GM18502 (cell line): ENCODE measurements around the gene C19orf53.
"Not testable (repeated sequence)": the region's sequence is repeated elsewhere in the genome, so short reads cannot be mapped to it uniquely, and the experiment has no call there.

Experiments used
- ATAC-seq: cut with Tn5 transposase; IDR thresholded peaks from one replicate; pipeline ENCODE4 v1.9.1; 2021; ENCODE audit warnings: mild to moderate bottlenecking; ENCODE audit not compliant: unreplicated experiment, poor library complexity

Gene C19orf53

DNA sequence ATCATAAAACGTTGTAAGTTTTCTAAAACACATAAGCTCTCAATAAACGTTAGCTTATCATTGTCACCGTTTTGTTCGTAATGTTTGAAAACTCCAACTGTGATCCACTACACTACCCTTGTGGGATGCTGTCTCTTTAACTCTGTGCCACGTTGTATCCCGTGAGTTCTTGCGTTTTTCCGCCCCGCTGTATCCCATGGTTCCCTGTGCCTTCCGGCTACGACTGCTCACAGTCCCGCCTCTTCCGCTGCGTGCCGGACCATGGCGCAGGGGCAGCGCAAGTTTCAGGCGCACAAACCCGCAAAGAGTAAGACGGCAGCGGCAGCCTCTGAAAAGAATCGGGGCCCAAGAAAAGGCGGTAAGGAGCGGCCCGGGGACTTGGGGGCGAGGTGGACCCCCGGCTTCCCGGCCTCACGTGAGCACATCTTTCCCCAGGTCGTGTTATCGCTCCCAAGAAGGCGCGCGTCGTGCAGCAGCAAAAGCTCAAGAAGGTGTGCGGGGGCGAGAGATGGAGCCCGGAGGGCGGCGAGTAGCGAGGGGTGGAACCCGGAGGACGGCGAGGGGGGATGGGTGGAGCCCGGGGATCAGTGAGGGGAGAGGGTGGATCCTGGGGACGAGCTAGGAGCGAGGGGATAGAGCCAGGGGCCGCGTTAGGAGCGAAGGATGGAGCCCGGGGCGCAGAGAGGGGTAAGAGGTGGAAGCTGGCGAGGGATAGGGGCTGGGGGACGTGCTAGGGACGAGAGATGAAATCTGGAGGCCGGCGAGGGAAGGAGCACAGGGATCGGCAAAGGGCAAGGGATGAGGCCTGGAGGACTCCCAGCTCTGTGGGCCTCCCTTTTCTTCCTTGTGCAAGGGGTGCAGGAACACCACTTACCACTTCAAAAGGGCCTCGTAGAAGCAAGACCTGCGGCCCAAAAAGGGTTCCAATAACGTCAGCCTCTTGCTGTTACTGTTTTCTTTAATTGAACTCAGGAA is at the start of gene C19orf53:
TSS of gene C19orf53 (plus strand) at position 240 of the 975 bp plus-strand sequence. CDS start at position 262, 22 bp downstream.
- peak; percentile 87 for ATAC-seq

DNA sequence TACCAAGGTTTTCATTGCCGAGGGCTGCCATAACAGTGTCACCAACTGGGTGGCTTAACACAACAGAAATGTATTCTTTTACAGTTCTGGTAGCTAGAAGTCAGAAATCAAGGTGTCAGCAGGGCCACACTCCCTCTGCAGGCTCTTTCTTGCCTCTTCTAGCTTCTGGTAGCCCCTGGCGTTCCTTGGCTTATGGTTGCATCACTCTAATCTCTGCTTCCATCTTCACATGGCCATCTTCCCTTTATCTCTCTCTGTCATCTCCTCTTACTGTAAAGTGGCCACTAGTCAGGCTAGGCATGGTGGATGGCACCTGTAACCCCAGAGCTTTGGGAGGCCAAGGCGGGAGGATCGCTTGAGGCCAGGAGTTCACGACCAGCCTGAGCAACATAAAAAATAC is 47.9 kb upstream of the C19orf53 start:
- ATAC-seq: no peak

DNA sequence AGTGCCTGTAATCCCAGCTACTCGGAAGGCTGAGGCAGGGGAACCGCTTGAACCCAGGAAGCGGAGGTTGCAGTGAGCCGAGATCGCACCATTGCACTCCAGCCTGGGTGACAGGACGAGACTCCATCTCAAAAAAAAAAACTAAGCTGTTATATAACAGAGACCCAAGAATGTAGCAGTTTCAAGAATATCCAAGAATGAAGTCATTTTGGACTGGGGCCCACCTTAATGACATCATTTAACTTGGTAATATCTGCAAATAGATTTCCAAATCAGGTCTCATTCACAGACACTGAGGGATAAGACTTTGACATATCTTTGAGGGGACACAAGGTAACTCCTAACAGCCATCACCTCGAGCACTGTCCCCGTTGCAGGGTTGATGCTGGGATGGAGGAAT is 46.5 kb upstream of the C19orf53 start:
- ATAC-seq: no peak

DNA sequence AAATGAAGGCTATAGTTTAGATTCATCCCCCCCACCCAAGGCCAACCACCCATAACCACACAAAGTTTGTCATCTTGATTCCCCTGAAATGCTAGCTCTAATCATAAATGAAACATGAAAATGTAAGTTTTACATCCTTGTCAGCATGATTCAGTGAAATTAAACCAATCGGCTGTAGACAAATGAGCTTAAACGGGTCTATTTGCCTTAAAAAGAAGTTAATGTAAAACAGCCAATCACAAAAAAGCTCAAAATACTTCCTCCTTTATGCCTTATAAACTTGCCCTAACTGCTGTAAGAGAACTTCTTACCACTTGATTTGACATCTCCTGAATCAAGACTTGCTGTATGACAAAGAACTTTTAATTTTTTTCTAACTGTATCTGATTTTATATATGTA is 44.4 kb upstream of the C19orf53 start:
- no peak for ATAC-seq

DNA sequence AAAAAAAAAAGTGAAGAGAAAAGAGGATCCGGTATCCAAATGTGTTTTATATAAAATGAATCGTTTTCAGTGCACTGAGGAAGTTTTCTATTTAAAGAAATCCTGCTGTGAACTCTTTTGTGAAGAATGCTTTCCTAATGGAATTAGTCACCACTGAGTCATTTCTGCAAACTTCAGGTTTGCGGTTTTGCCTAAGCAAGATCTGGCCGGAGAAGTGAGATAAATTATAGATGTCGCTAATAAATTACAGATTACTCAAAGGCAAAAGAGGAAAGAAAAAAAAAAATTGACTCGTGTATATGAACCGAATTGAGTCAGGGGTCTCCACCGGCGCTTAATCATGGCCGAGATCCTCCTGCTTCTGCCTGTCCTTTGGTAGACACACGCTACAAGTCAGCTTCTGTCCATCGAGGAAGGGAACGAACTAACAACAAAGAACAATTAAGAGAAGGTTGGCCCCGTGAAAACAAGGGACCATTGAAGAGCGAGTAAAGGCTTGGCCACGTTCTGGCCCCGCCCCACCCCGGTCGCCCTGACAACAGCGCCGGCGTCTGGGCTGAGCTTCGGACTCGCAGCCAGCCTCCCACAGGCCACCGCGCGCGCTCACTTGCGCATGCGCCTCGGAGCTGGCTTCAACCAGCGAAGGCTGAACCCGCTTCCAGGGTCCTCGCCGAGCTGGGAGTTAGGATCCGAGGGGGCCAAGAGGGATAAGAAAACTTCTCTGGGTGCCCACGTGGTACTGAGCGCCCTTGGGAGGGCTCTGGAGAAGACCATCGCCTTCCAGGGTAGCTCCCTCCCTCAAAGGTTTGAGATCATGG is 42.9 kb upstream of the C19orf53 start:
- peak; percentile 97 for ATAC-seq

DNA sequence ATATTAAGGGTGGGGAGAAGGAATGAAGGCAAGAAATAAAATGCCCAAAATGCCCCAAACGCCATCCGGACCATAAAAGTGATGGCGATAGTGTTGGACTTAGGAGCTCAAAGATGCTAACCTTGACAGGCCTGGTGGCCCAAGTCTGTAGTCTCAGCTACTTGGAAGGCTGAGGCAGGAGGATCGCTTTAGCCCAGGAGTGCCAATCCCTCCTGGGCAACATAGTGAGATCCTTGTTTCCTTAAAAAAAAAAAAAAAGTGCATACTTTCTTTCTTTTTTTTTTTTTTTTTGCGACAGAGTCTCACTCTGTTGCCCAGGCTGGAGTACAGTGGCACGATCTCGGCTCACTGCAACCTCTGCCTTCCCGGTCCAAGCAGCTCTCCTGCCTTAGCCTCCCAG is 41.9 kb upstream of the C19orf53 start:
- no peak for ATAC-seq

DNA sequence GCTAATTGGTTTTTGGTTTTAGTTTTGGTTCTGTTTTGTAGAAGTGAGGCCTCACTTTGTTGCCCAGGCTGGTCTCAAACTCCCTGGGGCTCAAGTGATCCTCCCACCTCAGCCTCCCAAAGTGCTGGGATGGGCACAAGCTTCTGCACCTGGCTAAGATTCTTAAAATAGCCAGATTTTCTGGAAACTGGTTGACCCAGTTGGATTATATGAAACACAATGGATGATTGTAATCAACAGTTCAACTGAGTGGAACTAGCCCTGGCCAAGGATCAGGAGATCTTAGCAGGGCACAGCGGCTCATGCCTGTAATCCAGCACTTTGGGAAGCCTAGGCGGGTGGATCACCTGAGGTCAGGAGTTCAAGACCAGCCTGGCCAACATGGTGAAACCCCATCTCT is 39.5 kb upstream of the C19orf53 start:
- ATAC-seq: no peak

DNA sequence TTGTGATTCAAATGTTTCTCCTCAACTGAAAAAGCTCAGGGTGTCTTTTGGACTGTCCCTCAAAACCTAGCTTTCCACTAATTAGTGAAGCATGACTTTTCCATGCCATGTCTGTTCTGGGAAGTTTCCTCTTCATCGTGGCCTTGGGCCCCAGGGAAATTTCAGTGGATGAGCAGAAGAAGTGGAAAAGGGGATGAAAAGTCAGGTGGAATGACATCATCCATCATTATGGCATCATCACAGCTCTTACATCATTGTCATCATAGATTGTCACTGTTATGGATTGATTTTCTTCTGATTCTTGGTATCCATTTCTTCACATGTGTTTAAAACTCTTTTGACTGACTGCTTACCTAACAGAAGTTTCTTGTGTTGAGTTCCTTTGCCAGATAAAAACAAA is 36.2 kb upstream of the C19orf53 start:
- ATAC-seq: no peak

DNA sequence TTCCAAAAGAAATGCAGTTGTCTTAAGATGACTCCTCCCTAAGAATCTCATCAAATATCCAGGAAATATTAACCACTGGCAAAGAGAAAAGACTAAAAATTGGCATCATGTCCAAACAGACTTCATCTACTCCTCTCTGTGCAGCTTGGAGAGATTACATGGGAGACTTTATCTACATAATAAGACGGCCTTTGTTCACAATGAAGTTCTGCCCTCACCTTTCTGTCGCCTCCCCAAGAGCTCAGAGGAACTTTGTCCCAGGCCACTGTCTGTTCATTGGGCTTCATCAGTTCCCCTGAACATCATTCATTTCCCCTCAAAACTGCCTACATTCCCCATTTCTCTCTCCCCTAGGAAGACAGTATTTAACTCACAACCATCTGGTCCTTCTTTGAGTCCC is 32.4 kb upstream of the C19orf53 start:
- ATAC-seq: no peak

DNA sequence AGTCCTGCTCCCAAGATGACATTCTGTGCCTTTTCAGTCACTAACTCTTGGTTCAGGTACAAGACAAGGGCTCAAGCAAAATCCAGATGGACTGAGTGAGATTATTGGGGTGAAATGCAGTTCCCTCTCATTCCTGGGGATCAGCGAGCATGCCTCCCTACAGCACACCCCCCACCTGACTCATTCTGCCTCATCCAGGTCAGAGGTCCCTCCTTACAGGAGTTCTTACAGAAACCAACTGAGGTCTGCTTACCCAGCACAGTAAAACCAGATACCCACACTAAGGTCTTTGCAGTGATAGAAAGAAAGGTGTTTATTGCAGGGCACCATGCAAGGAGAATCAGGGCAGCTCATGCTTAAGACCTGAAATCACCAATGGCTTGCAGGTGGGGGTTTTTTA is 31.5 kb upstream of the C19orf53 start:
- no peak for ATAC-seq

DNA sequence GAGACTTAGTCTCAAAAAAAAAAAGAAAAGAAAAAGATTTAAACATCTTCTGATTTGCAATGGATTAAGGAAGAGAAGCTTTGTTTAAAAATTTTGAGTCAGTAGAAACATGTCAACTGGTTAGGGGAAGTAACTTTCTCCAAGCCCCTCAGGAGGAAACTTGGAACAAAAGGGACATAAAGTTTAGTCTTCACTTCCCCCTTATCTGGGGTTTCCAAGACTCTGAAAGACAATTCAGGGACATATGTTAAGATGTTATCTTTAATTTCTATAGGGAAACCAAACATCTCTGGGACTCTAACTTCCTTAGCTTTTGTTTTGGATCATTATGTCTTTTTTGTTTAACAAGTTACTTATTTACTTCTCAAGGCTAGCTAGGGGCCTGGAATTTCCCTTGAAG is 30.1 kb upstream of the C19orf53 start:
- no peak for ATAC-seq

DNA sequence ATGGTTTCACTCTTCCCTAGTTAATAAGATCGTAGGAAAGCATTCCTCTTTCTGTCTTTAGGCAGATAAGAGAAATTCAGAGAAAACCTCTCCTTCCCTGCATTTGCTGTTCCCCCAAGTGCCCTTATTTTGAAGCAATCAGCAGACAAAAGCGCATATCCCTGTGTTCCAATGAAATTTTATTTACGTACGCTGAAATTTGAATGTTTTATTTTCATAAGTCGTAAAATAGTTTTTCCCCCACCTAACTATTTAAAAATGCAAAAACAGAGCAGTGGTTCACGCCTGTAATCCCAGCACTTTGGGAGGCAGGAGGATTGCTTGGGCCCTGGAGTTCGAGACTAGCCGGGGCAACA is 27.2 kb upstream of the C19orf53 start:
- no peak for ATAC-seq

DNA sequence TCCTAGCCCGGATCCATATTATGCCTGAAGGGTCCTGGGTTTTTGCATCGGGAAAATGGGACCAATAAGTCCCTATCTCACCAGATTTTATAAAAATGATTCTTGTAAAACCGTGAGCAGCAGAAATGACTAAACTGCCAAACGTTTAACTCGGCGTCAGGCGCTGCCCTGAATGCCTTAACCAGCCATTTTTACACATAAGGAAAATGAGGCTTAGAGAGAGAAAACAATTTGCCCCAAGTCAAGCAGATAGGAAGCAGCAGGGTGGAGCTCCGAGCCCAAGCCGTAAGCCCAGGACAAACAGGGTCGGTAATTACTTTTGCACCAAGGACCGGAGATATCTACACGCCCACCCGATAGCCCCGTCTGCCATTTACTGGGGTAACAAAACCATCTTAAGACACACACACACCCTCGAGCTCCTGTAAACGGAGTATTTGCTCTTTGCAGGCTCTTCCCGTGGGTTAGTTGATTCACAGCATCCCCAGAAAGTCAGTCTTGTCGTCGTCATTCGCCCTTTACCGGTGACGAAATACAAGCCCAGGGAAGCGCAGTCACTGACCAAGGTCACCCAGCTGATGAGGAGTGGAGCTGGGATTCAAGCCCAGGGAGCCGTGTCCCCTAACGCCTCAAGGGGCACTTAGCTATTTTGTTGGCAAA is 26.0 kb upstream of the C19orf53 start:
- ATAC-seq: no peak

DNA sequence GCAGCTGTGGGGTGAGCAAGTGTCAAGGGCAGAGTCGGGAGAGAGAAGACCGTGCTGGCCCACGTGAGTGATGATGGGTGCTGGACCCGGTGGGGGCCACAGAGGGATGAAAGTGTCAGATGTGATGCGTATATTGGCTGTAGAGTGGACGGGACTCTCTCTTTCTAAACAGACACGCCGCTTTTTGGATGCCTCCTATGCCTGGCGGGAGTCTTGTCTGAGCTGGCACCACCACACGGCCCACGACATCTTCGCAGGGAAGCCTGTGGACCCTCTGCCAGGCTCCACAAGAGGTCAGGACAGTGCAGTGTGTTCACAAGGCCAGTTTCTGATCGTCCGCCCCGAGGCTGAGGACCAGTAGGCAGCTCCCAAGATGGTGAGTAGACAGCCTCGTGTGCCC is 22.8 kb upstream of the C19orf53 start:
- no peak for ATAC-seq

DNA sequence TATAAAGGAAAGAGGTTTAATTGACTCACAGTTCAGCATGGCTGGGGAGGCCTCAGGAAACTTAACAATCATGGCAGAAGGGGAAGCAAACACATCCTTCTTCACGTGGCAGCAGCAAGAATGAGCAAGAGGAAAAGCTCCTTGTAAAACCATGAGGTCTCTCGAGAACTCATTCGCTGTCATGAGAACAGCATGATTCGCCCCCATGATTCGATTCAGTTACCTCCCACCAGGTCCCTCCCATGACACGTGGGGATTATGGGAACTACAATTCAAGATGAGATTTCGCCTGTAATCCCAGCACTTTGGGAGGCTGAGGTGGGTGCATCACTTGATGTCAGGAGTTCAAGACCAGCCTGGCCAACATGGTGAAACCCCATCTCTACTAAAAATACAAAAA is 20.6 kb upstream of the C19orf53 start:
- ATAC-seq: not testable (repeated sequence)

DNA sequence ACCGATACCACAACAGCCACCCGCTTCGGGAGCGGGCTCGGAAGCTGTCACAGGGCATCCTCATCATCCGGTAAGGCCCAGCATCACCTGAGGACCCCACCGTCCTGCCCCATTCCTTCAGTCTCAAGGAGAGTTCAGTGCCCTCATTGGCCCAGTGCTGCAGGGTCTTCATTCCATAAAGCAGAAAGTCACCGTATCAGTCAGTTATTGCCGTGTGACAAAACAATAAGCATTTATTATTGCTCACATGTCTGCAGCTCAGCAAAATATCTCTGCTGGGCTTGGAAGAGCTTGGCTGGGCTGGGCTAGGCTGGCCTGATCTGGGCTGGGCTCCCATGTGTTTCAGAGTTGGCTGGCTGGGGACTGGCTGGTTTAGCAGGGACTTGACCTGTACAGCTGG is 18.0 kb upstream of the C19orf53 start:
- ATAC-seq: no peak

DNA sequence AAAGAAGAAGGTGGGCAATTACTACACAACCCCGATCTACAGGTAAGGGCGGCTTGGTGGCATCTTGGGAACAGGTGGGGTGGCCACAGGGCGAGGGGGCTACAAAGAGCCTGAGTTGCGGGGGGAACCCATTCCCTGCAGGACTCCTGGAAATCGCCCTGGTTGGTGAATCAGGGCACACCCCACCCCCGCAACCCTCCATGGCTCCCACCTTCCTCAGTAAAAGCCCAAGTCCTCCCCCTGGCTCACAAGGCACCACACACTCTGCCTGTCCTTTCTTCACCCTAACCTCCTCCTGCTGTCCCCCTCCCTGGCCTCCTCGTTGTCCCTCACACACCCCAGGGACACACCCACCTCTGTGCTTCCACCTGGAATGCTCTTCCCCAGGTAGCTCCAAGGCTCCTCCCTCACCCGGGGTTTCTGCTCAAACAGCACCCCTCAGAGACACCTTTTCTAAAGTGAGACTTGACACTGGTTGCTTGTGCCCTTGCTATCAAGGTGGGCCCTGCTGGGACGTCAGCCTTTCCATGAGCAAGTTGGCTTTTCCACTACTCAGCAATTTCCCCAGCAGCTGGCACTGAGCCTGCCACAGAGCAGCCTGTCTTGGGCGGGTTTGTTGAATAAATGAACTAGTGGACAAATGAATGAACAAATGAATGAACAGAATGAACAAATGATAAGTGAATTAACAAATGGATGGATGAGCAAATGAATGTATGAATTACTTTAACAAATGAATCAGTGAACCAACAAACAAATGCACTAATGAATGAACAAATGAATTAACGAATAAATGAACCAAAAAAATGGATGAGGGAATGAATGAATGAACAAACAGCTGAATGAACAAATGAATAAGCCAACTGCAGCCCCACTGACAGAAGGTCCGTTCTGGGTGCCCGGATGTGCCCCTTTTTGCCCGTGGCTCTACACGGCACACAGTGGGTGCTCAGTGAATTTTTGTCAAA is 16.2 kb upstream of the C19orf53 start:
- ATAC-seq: no peak

DNA sequence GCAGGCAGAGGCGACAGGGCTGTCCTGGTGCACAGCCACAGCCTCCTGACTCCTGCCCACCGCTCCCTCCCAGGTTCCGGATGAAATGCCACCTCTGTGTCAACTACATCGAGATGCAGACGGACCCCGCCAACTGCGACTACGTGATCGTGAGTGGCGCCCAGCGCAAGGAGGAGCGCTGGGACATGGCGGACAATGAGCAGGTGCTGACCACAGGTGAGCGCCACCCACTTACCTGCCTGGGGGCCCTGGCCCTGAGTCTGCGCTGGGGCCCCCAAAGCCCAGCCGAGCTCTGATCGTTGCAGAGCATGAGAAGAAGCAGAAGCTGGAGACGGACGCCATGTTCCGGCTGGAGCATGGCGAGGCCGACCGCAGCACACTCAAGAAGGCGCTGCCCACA is 15.5 kb upstream of the C19orf53 start:
- no peak for ATAC-seq

DNA sequence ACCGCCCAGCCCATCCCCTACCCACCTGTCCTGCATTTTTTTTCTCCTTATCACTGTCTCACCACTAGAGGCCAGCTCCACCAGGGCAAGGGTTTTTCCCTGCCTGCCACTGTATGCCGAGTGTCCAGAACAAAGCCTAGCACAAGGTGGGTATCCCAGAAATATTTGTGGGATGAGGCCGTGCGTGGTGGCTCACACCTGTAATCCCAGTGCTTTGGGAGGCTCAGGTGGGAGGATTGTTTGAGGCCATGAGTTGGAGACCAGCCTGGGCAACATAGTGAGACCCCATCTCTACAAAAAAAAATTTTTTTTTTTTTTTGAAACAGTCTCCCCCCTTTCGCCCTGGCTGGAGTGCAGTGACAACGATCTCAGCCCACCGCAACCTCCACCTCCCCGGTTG is 12.8 kb upstream of the C19orf53 start:
- no peak for ATAC-seq
